Retinal pigment epithelial cell (primary cell): ENCODE measurements around the gene CCDC81.
"Not testable (repeated sequence)": the region's sequence is repeated elsewhere in the genome, so short reads cannot be mapped to it uniquely, and the experiment has no call there.

ENCODE experiments used
- DNase-seq: peaks from one replicate; pipeline ENCODE4 v3.0.0-alpha.2; 2010; ENCODE audit warnings: low read depth
- H3K4me3 ChIP-seq: 2 replicates; pipeline ENCODE4 v1.5.1; 2011; ENCODE audit warnings: mild to moderate bottlenecking, low read length, control low read depth, moderate library complexity
- TF ChIP-seq, protein P1 (sequence below): conservative IDR thresholded peaks from 2 replicates; pipeline ENCODE4 v1.5.1; 2011; ENCODE audit warnings: low read depth, low read length, control low read depth, inconsistent platforms

The CCDC81 gene

DNA sequence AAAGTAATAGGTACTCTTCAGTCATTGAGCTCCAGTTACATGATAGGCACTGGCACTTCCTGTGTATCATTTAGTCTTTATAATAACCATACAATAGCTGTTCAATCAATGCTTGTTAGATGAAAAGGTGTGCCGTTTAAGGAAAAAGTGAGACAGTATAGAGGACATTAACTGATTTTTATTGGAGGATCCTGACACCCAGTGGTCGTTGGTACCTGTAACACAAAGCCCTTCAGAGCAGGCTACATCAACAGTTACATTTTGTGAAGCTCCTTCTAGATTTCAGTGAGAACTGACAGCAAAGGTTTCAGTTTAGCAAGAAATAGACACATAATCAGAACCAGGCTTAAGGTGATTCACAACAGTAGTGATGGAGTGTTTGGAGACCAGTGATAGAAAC, 44.2 kb downstream of the CCDC81 start:
- no peak for DNase-seq
- TF ChIP-seq, protein P1, sequence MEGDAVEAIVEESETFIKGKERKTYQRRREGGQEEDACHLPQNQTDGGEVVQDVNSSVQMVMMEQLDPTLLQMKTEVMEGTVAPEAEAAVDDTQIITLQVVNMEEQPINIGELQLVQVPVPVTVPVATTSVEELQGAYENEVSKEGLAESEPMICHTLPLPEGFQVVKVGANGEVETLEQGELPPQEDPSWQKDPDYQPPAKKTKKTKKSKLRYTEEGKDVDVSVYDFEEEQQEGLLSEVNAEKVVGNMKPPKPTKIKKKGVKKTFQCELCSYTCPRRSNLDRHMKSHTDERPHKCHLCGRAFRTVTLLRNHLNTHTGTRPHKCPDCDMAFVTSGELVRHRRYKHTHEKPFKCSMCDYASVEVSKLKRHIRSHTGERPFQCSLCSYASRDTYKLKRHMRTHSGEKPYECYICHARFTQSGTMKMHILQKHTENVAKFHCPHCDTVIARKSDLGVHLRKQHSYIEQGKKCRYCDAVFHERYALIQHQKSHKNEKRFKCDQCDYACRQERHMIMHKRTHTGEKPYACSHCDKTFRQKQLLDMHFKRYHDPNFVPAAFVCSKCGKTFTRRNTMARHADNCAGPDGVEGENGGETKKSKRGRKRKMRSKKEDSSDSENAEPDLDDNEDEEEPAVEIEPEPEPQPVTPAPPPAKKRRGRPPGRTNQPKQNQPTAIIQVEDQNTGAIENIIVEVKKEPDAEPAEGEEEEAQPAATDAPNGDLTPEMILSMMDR, result no peak
- H3K4me3 ChIP-seq, result no peak overlapping the region

DNA sequence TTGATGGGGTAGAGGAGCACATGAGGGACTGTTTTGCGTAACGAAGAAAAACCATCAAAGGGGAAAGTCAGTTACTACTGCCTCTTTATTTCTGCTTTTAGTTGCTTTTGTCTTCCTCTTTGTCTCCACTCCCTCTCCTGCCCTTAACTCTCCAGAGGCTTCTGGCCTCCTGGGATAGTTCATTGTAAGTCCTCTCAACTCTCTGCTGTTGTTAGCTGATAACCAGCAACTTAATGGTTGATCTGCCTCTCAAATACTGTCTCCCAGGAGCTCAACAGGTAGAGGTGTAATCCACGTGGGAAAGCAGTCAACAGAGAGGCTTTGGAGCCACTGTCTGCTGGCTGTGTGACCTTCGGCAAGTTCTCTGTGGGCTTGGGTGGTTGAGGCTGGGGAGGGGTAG, 47.3 kb downstream of the CCDC81 start:
- DNase-seq, result no peak
- TF ChIP-seq, protein P1, result no peak
- H3K4me3 ChIP-seq, result no peak overlapping the region

DNA sequence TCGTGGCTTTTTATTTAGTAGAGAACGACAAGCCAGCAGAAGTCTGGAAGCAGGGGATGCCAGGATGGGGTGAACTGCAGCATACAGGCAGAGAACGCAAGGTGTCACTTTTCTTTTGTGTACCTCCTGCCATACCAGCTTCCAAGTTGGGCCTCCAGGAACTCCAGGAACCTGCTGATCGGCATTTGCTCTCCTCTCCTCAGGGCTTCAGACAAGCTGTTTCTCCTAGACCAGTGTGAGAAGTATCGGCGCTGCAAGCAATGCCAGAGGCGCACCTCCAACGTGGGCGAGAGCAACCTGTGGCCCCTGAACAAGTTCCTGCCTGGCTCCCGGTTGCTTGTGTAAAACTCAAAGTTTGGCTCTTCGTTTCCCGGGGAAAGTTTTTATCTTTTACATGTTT, 47.7 kb downstream of the CCDC81 start:
- TF ChIP-seq, protein P1, result no peak
- DNase-seq, result no peak

DNA sequence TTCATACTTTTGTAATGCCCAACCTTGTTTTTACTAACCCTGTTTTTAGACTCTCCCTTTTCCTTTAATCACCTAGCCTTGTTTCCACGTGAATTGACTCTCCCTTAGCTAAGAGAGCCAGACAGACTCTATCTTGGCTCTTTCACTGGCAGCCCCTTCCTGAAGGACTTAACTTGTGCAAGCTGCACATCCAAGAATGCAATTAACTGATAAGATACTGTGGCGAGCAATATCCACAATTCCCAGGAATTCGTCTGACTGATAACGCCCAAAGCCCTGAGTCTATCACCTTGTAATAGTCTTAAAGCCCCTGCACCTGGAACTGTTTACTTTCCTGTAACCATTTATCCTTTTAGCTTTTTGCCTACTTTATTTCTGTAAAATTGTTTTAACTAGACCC, 48.8 kb downstream of the CCDC81 start:
- not testable (repeated sequence) for H3K4me3 ChIP-seq, DNase-seq

More for the DNA sequence above, 47.7 kb downstream of the CCDC81 start:
- H3K4me3 ChIP-seq, result no peak overlapping the region

DNA sequence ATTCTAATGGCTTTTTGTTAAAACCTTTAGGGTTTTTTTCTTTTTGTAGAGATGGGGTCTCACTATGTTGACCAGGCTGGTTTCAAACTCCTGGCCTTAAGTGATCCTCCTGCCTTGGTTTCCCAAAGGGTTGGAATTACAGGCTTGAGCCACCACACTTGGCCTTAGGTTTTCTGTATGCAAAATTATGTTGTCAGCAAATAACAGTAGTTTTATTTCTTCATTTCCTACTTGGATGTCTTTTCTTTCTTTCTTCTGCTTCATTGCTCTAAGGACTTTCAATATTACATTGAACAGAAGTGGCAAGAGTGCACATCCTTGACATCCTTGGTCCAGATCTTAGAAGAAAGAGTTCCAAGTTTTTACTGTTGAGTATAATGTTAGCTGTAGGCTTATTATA, 52.8 kb downstream of the CCDC81 start:
- no peak overlapping the region for H3K4me3 ChIP-seq
- TF ChIP-seq, protein P1, result no peak
- DNase-seq, result no peak

DNA sequence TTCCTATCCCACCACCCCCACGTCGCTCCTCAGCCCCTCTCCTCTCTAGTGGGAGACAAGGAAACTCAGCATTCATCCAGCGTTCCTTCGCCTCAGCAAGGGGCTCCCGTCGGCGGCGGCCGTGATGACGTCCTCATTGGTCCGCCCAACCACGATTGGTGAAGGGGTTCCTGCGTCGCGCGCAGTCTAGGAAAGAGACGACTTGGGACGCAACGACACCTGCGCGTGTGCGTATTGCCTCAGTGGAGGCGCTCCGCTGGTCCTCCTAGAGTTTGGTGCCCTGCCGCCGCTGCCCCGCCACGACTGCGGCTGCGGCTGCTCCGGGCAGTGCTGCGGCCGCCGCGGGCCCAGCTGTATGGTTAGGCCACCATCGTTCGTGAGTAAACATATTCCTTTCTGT, 56.6 kb downstream of the CCDC81 start:
- TF ChIP-seq, protein P1, result no peak
- H3K4me3 ChIP-seq, result no peak overlapping the region
- DNase-seq, result no peak

DNA sequence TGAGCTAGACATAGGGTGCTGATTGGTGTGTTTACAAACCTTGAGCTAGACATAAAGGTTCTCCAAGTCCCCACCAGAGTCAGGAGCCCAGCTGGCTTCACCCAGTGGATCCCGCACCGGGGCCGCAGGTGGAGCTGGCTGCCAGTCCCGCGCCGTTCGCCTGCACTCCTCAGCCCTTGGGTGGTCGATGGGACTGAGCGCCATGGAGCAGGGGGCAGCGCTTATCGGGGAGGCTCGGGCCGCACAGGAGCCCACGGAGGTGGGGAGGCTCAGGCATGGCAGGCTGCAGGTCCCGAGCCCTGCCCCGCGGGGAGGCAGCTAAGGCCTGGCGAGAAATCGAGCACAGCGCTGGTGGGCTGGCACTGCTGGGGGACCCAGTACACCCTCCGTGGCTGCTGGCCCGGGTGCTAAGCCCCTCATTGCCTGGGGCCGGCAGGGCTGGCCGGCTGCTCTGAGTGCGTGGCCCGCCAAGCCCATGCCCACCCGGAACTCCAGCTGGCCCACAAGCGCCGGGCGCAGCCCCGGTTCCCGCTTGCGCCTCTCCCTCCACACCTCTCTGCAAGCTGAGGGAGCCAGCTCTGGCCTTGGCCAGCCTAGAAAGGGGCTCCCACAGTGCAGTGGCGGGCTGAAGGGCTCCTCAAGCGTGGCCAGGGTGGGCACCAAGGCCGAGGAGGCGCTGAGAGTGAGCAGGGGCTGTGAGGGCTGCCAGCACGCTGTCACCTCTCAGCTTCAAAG, 58.8 kb downstream of the CCDC81 start:
- not testable (repeated sequence) for DNase-seq, H3K4me3 ChIP-seq

DNA sequence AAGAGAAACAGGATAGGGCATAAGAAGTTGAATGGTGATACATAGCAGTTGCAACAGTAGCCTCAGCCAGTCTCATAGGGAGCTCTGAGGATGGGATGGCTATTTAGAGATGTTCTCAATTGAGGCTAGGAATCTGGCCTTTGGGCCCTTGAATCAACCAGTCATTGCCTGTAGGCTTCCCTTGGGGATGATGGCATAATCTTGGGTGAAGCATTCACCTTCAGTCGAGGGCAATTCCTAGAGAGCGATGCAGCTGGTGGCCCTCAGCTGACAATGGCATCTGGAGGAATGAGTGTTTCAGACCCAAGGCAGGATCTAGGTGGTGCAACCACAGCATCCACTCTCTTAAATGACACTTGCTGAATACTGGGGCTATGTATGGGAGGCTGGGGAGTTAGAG, 61.0 kb downstream of the CCDC81 start:
- TF ChIP-seq, protein P1, result no peak
- DNase-seq, result no peak
- H3K4me3 ChIP-seq, result no peak overlapping the region
